ENCODE measurements around the gene CYP3A5. TPM values are rescaled to one million over a fixed set of nuclear protein-coding genes. Genes with fewer than 3 reads are reported as not detected.

The CYP3A5 gene
- total RNA-seq, 1 experiment from 2014 or later: 2.0 TPM

GRCh38 chr7:99629643-99630042 is 50.2 kb downstream of the CYP3A5 start:
- CTCF ChIA-PET: no interaction called here
- intact Hi-C loops (cut with micrococcal nuclease; ENCODE audit: unreplicated experiment): loop anchor here (2.0 kb wide), 1 partner anchor 283 kb away; no protein-coding TSS in a partner anchor

GRCh38 chr7:99628471-99629465 is 51.0 kb downstream of the CYP3A5 start:
- TF ChIP-seq CTCF (conservative IDR thresholded peaks at IDR 0.05): no peak
- no peak for TF ChIP-seq EZH2 (IDR thresholded peaks at IDR 0.05; ENCODE audit: low read depth)
- intact Hi-C loops (cut with micrococcal nuclease; ENCODE audit: unreplicated experiment): no loop called here
- no peaks in the 10 kb centered on the region for H3K4me1 ChIP-seq (replicated peaks; ENCODE audit: insufficient read depth)
- H3K27ac ChIP-seq: no peak overlapping the region
- CTCF ChIA-PET: interaction anchor here (0.5 kb wide), 1 partner anchor 454 kb away, joined by 3 read pairs; no protein-coding TSS in a partner anchor
- no peaks in the 10 kb centered on the region for H3K79me2 ChIP-seq (ENCODE audit: low read depth)
- H2AFZ ChIP-seq: no peak overlapping the region
- no peak overlapping the region for H3K4me2 ChIP-seq
- POLR2A ChIA-PET (ENCODE audit: unreplicated experiment): no interaction called here
- no peaks in the 10 kb centered on the region; the same call in 1 of the 2 replicates for H4K20me1 ChIP-seq (ENCODE audit: insufficient read depth)
- H3F3A ChIP-seq (ENCODE audit: insufficient read depth, low read depth): peaks cover 14% of the 10 kb centered on the region; the same call in 1 of the 2 replicates
- no peaks in the 10 kb centered on the region for H3K9me2 ChIP-seq (ENCODE audit: insufficient read depth)
- no peaks in the 10 kb centered on the region for H3K27me3 ChIP-seq (ENCODE audit: insufficient read depth, low read depth)
- no peak overlapping the region for H3K4me3 ChIP-seq
- H3K36me3 ChIP-seq (ENCODE audit: low read depth): peaks cover 21% of the 10 kb centered on the region; the same call in 1 of the 2 replicates
- H3K9me3 ChIP-seq (ENCODE audit: insufficient read depth, low read depth): no peaks in the 10 kb centered on the region
- DNase-seq: no peak
- no TSS peak for BruUV-seq (replicated peaks)

More at GRCh38 chr7:99629643-99630042, 50.2 kb downstream of the CYP3A5 start:
- no peak overlapping the region for H3K27ac ChIP-seq
- POLR2A ChIA-PET (ENCODE audit: unreplicated experiment): no interaction called here
- H3K27me3 ChIP-seq (ENCODE audit: insufficient read depth, low read depth): no peaks in the 10 kb centered on the region
- no peaks in the 10 kb centered on the region for H3K79me2 ChIP-seq (ENCODE audit: low read depth)
- no peak overlapping the region for H2AFZ ChIP-seq
- H3F3A ChIP-seq (ENCODE audit: insufficient read depth, low read depth): peaks cover 14% of the 10 kb centered on the region; the same call in 1 of the 2 replicates
- H4K20me1 ChIP-seq (ENCODE audit: insufficient read depth): no peaks in the 10 kb centered on the region; the same call in 1 of the 2 replicates
- H3K4me3 ChIP-seq: no peak overlapping the region
- TF ChIP-seq CTCF (conservative IDR thresholded peaks at IDR 0.05) (no peak), EZH2 (IDR thresholded peaks at IDR 0.05; ENCODE audit: low read depth) (no peak)
- no peak for DNase-seq
- H3K9me2 ChIP-seq (ENCODE audit: insufficient read depth): no peaks in the 10 kb centered on the region
- H3K9me3 ChIP-seq (ENCODE audit: insufficient read depth, low read depth): no peaks in the 10 kb centered on the region
- no peak overlapping the region for H3K4me2 ChIP-seq
- H3K4me1 ChIP-seq (replicated peaks; ENCODE audit: insufficient read depth): no peaks in the 10 kb centered on the region
- H3K36me3 ChIP-seq (ENCODE audit: low read depth): peaks cover 21% of the 10 kb centered on the region; the same call in 1 of the 2 replicates
- no TSS peak for BruUV-seq (replicated peaks)

- CTCF ChIA-PET: no interaction called here
- BruUV-seq (replicated peaks): no TSS peak
- Histone ChIP-seq H3K4me2 (no peak overlapping the region), H3K27me3 (ENCODE audit: insufficient read depth, low read depth) (no peaks in the 10 kb centered on the region), H3K9me2 (ENCODE audit: insufficient read depth) (no peaks in the 10 kb centered on the region), H3K4me1 (replicated peaks; ENCODE audit: insufficient read depth) (no peaks in the 10 kb centered on the region), H4K20me1 (ENCODE audit: insufficient read depth) (no peaks in the 10 kb centered on the region; the same call in 1 of the 2 replicates), H3K27ac (no peak overlapping the region), H3K36me3 (ENCODE audit: low read depth) (peaks cover 26% of the 10 kb centered on the region; the same call in 1 of the 2 replicates), H3K79me2 (ENCODE audit: low read depth) (no peaks in the 10 kb centered on the region), H3K4me3 (no peak overlapping the region), H2AFZ (no peak overlapping the region), H3K9me3 (ENCODE audit: insufficient read depth, low read depth) (no peaks in the 10 kb centered on the region), H3F3A (ENCODE audit: insufficient read depth, low read depth) (peaks cover 14% of the 10 kb centered on the region; the same call in 1 of the 2 replicates)
- intact Hi-C loops (cut with micrococcal nuclease; ENCODE audit: unreplicated experiment): no loop called here
- POLR2A ChIA-PET (ENCODE audit: unreplicated experiment): no interaction called here
- DNase-seq: no peak
- TF ChIP-seq CTCF (conservative IDR thresholded peaks at IDR 0.05) (no peak), EZH2 (IDR thresholded peaks at IDR 0.05; ENCODE audit: low read depth) (no peak)
These were observed 52.3 kb downstream of the CYP3A5 start for GRCh38 chr7:99627513-99627912.
